ENCODE data around the gene GALNT13. TPM values are rescaled to one million over a fixed set of nuclear protein-coding genes. Genes with fewer than 3 reads are reported as not detected.

GALNT13 gene
- total and polyA plus RNA-seq, 2 donors from 2014 or later: 0.57 TPM; not detected in 1

DNA sequence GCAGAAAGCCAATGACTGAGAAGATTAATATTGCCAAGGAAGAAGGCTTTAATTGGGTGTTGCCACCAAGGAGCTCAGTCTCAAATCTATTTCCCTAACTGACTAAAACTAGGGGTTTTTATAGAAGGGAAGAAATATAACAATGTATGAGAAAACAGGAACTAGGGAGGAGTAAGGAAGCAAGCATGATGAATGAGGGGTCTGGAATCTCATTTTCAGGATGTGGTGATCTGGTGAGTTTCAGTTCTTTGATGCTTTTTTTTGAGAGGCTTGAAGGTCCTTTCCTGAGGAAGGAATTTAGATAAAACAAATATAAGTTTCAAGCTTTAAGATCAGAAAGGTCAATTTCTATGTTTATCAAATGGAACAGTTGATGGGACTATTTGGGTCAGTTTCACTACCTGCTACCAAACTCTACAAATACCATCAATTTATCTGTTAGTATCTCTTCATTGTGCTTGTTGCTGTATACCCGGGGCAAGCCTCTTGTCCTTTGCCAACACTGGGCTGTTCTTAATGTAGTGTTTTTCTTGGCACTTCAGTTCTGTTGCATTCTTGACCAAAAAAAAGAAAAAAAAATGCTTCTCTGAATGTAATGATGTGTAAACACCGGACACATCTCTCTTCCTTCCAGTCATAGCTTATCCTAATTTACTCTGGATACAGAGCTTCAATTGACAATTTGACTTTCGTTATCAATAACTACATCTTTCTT, 357.0 kb downstream of the GALNT13 start:
- intact Hi-C loops (cut with DNase I): no loop called here
- DNase-seq (no peak), FAIRE-seq (no peak)
- TF ChIP-seq, protein P1, sequence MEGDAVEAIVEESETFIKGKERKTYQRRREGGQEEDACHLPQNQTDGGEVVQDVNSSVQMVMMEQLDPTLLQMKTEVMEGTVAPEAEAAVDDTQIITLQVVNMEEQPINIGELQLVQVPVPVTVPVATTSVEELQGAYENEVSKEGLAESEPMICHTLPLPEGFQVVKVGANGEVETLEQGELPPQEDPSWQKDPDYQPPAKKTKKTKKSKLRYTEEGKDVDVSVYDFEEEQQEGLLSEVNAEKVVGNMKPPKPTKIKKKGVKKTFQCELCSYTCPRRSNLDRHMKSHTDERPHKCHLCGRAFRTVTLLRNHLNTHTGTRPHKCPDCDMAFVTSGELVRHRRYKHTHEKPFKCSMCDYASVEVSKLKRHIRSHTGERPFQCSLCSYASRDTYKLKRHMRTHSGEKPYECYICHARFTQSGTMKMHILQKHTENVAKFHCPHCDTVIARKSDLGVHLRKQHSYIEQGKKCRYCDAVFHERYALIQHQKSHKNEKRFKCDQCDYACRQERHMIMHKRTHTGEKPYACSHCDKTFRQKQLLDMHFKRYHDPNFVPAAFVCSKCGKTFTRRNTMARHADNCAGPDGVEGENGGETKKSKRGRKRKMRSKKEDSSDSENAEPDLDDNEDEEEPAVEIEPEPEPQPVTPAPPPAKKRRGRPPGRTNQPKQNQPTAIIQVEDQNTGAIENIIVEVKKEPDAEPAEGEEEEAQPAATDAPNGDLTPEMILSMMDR (IDR thresholded peaks at IDR 0.05; ENCODE audit: borderline replicate concordance, extremely low read depth, insufficient read depth): no peak
- H3K9me3 ChIP-seq (ENCODE audit: control insufficient read depth in 2 of 3, insufficient read depth in 1 of 3, low read length in 3 of 3): no peaks in the 10 kb centered on the region
- H3K27me3 ChIP-seq (ENCODE audit: control insufficient read depth, insufficient read depth, low read length): no peaks in the 10 kb centered on the region
- no peak overlapping the region for H3K9ac ChIP-seq (ENCODE audit: low read length in 3 of 3)
- H3K27ac ChIP-seq (ENCODE audit: low read depth in 2 of 2, low read length in 2 of 2): no peak overlapping the region
- H3K36me3 ChIP-seq (ENCODE audit: control insufficient read depth in 2 of 3, insufficient read depth in 3 of 3, low read length in 3 of 3): no peaks in the 10 kb centered on the region
- H3K4me3 ChIP-seq (ENCODE audit: low read length in 3 of 3): no peak overlapping the region
- H3K4me1 ChIP-seq (ENCODE audit: control insufficient read depth in 2 of 3, insufficient read depth in 2 of 3, low read depth in 1 of 3, low read length in 3 of 3): no peaks in the 10 kb centered on the region

DNA sequence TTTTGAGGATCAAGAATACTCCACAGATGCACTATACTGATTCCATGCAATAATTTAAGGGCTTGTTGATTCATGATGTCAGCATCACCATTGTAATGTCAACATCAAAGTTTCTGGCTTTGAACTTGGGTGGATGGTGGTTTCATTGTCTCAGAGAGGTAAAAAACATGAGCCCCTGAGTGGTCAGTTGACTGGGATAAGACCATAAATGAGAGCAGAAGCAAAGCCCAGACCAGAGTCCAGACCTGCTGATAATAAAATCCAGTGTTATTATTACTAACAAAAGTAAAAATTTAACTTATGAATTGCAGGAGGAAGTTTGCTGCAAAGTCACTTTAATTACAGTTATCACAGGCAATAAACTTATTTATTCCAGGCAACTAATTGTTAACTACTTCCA, 358.2 kb downstream of the GALNT13 start:
- no peak for DNase-seq
- Histone ChIP-seq H3K36me3 (ENCODE audit: control insufficient read depth in 2 of 3, insufficient read depth in 3 of 3, low read length in 3 of 3) (no peaks in the 10 kb centered on the region), H3K27me3 (ENCODE audit: control insufficient read depth, insufficient read depth, low read length) (no peaks in the 10 kb centered on the region), H3K4me1 (ENCODE audit: control insufficient read depth in 2 of 3, insufficient read depth in 2 of 3, low read depth in 1 of 3, low read length in 3 of 3) (no peaks in the 10 kb centered on the region), H3K4me3 (ENCODE audit: low read length in 3 of 3) (no peak overlapping the region), H3K27ac (ENCODE audit: low read depth in 2 of 2, low read length in 2 of 2) (no peak overlapping the region), H3K9me3 (ENCODE audit: control insufficient read depth in 2 of 3, insufficient read depth in 1 of 3, low read length in 3 of 3) (no peaks in the 10 kb centered on the region), H3K9ac (ENCODE audit: low read length in 3 of 3) (no peak overlapping the region)
- intact Hi-C loops (cut with DNase I): no loop called here
- TF ChIP-seq, protein P1 (IDR thresholded peaks at IDR 0.05; ENCODE audit: borderline replicate concordance, extremely low read depth, insufficient read depth): no peak
- FAIRE-seq: no peak

DNA sequence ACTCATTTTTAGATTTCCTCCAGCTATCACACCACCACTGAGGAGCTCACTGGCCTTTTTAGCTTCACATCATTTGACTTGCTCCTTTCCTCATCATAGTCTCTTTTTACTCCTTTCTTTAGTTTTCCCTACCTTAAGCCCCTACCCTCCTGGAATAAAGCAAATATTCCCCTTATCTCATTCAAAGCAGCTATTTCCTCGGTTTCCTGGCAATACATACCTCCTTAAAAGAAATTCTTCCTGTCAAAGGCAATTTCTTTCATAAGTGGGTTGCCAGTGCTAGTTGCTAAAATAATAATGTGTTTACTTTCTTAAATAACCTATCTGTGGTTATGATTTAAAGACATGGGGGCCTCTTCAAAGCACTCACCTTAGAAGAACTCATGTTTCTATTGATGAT, 359.3 kb downstream of the GALNT13 start:
- FAIRE-seq (no peak), DNase-seq (no peak)
- intact Hi-C loops (cut with DNase I): no loop called here
- no peaks in the 10 kb centered on the region for H3K36me3 ChIP-seq (ENCODE audit: control insufficient read depth in 2 of 3, insufficient read depth in 3 of 3, low read length in 3 of 3)
- TF ChIP-seq, protein P1 (IDR thresholded peaks at IDR 0.05; ENCODE audit: borderline replicate concordance, extremely low read depth, insufficient read depth): no peak
- no peaks in the 10 kb centered on the region for H3K27me3 ChIP-seq (ENCODE audit: control insufficient read depth, insufficient read depth, low read length)
- no peak overlapping the region for H3K4me3 ChIP-seq (ENCODE audit: low read length in 3 of 3)
- no peak overlapping the region for H3K27ac ChIP-seq (ENCODE audit: low read depth in 2 of 2, low read length in 2 of 2)
- H3K9ac ChIP-seq (ENCODE audit: low read length in 3 of 3): no peak overlapping the region
- H3K4me1 ChIP-seq (ENCODE audit: control insufficient read depth in 2 of 3, insufficient read depth in 2 of 3, low read depth in 1 of 3, low read length in 3 of 3): no peaks in the 10 kb centered on the region
- no peaks in the 10 kb centered on the region for H3K9me3 ChIP-seq (ENCODE audit: control insufficient read depth in 2 of 3, insufficient read depth in 1 of 3, low read length in 3 of 3)

DNA sequence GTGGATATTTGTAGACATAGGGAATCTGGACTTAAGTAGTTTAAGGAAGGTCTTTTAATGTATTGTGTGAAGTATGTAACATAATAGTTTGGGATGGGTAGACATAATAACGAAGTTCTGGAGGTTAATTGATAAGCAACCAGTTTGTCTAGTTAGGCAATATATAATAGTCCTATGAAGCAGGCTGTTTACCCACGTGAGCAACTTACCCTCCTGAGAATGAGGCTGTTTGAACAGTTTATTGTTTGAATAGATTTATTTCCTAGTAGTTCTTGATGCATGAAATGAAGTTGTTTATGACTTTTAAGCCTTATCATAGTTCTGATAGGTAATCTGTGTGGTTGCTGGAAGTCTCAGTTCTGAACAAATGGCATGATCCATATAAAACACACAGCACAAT, 361.5 kb downstream of the GALNT13 start:
- intact Hi-C loops (cut with DNase I): no loop called here
- Histone ChIP-seq H3K4me1 (ENCODE audit: control insufficient read depth in 2 of 3, insufficient read depth in 2 of 3, low read depth in 1 of 3, low read length in 3 of 3) (no peaks in the 10 kb centered on the region), H3K9me3 (ENCODE audit: control insufficient read depth in 2 of 3, insufficient read depth in 1 of 3, low read length in 3 of 3) (no peaks in the 10 kb centered on the region), H3K27me3 (ENCODE audit: control insufficient read depth, insufficient read depth, low read length) (no peaks in the 10 kb centered on the region), H3K9ac (ENCODE audit: low read length in 3 of 3) (no peak overlapping the region), H3K4me3 (ENCODE audit: low read length in 3 of 3) (no peak overlapping the region), H3K27ac (ENCODE audit: low read depth in 2 of 2, low read length in 2 of 2) (no peak overlapping the region), H3K36me3 (ENCODE audit: control insufficient read depth in 2 of 3, insufficient read depth in 3 of 3, low read length in 3 of 3) (no peaks in the 10 kb centered on the region)
- TF ChIP-seq, protein P1 (IDR thresholded peaks at IDR 0.05; ENCODE audit: borderline replicate concordance, extremely low read depth, insufficient read depth): no peak
- no peak for DNase-seq
- FAIRE-seq: no peak
